ENCODE measurements around the gene PNPLA1.

The PNPLA1 gene

DNA sequence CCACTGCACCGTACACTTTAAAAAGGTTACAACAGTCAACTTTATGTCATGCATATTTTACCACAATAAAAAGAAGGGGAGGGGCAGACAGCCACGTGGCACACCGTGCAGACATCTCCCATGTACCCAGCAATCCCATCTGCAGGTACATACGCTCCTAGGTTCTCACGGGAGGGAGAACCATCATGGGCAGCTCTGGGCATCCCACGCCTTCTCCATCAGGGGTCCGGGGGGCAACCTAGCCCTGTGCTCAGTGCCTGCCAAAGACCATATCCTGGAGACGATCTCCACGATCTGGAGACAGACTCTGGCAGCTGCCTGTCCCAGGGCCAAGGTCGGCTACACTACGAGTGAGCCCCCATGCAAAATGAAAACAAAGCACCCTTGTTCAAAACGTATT is 69.3 kb downstream of the PNPLA1 start:
- ATAC-seq: no peak
- TF ChIP-seq, protein P1, sequence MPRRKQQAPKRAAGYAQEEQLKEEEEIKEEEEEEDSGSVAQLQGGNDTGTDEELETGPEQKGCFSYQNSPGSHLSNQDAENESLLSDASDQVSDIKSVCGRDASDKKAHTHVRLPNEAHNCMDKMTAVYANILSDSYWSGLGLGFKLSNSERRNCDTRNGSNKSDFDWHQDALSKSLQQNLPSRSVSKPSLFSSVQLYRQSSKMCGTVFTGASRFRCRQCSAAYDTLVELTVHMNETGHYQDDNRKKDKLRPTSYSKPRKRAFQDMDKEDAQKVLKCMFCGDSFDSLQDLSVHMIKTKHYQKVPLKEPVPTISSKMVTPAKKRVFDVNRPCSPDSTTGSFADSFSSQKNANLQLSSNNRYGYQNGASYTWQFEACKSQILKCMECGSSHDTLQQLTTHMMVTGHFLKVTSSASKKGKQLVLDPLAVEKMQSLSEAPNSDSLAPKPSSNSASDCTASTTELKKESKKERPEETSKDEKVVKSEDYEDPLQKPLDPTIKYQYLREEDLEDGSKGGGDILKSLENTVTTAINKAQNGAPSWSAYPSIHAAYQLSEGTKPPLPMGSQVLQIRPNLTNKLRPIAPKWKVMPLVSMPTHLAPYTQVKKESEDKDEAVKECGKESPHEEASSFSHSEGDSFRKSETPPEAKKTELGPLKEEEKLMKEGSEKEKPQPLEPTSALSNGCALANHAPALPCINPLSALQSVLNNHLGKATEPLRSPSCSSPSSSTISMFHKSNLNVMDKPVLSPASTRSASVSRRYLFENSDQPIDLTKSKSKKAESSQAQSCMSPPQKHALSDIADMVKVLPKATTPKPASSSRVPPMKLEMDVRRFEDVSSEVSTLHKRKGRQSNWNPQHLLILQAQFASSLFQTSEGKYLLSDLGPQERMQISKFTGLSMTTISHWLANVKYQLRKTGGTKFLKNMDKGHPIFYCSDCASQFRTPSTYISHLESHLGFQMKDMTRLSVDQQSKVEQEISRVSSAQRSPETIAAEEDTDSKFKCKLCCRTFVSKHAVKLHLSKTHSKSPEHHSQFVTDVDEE (CRISPR knock-in tag; IDR thresholded peaks at IDR 0.05): no peak
- TF ChIP-seq CSDC2 (CRISPR knock-in tag; IDR thresholded peaks at IDR 0.05): no peak
- TF ChIP-seq ZFP30 (CRISPR knock-in tag; IDR thresholded peaks at IDR 0.05): no peak
- TF ChIP-seq GLIS3 (CRISPR knock-in tag; IDR thresholded peaks at IDR 0.05): no peak
- TF ChIP-seq ZNF8 (CRISPR knock-in tag; IDR thresholded peaks at IDR 0.05): no peak
- TF ChIP-seq OSR1 (CRISPR knock-in tag; IDR thresholded peaks at IDR 0.05): no peak
- no peak for TF ChIP-seq TOX (CRISPR knock-in tag; IDR thresholded peaks at IDR 0.05; ENCODE audit: borderline replicate concordance)
- TF ChIP-seq ZNF70 (CRISPR knock-in tag; IDR thresholded peaks at IDR 0.05): no peak
- TF ChIP-seq ZFP3 (CRISPR knock-in tag; IDR thresholded peaks at IDR 0.05): no peak
- TF ChIP-seq ISL1 (CRISPR knock-in tag; IDR thresholded peaks at IDR 0.05): no peak
- no peak for TF ChIP-seq TCF4 (CRISPR knock-in tag; IDR thresholded peaks at IDR 0.05; ENCODE audit: borderline replicate concordance)
- TF ChIP-seq PPARA (CRISPR knock-in tag; IDR thresholded peaks at IDR 0.05; ENCODE audit: borderline replicate concordance): no peak
- no peak for TF ChIP-seq BACH2 (CRISPR knock-in tag; IDR thresholded peaks at IDR 0.05; ENCODE audit: borderline replicate concordance)
- TF ChIP-seq, protein P2, sequence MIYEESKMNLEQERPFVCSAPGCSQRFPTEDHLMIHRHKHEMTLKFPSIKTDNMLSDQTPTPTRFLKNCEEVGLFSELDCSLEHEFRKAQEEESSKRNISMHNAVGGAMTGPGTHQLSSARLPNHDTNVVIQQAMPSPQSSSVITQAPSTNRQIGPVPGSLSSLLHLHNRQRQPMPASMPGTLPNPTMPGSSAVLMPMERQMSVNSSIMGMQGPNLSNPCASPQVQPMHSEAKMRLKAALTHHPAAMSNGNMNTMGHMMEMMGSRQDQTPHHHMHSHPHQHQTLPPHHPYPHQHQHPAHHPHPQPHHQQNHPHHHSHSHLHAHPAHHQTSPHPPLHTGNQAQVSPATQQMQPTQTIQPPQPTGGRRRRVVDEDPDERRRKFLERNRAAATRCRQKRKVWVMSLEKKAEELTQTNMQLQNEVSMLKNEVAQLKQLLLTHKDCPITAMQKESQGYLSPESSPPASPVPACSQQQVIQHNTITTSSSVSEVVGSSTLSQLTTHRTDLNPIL (CRISPR knock-in tag; IDR thresholded peaks at IDR 0.05; ENCODE audit: low read depth): no peak
- no peak for TF ChIP-seq ZNF565 (CRISPR knock-in tag; conservative IDR thresholded peaks at IDR 0.05; ENCODE audit: low read depth)
- TF ChIP-seq RARB (CRISPR knock-in tag; IDR thresholded peaks at IDR 0.05): no peak

DNA sequence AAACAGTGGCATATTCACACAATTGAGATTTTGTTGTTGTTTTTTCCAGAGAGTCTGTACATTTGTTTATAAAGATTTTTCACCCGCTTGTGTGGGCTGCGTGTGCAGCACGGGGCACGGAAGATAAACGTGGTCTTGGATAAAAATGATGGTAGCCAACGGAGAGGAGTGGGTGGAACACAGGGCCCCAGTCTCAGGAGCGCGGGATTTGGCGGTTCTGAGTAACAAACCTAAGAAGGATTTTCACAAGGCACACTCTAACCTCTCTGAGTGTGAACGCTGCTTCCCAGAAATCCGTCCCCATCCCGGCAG is 70.4 kb downstream of the PNPLA1 start:
- no peak for TF ChIP-seq RARB (CRISPR knock-in tag; IDR thresholded peaks at IDR 0.05)
- no peak for TF ChIP-seq ARNTL (CRISPR knock-in tag; IDR thresholded peaks at IDR 0.05; ENCODE audit: borderline replicate concordance, low read depth)
- no peak for TF ChIP-seq TOX (CRISPR knock-in tag; IDR thresholded peaks at IDR 0.05; ENCODE audit: borderline replicate concordance)
- TF ChIP-seq, protein P2 (CRISPR knock-in tag; IDR thresholded peaks at IDR 0.05; ENCODE audit: low read depth): no peak
- no peak for TF ChIP-seq ZC3H10 (CRISPR knock-in tag; IDR thresholded peaks at IDR 0.05)
- TF ChIP-seq, protein P3, sequence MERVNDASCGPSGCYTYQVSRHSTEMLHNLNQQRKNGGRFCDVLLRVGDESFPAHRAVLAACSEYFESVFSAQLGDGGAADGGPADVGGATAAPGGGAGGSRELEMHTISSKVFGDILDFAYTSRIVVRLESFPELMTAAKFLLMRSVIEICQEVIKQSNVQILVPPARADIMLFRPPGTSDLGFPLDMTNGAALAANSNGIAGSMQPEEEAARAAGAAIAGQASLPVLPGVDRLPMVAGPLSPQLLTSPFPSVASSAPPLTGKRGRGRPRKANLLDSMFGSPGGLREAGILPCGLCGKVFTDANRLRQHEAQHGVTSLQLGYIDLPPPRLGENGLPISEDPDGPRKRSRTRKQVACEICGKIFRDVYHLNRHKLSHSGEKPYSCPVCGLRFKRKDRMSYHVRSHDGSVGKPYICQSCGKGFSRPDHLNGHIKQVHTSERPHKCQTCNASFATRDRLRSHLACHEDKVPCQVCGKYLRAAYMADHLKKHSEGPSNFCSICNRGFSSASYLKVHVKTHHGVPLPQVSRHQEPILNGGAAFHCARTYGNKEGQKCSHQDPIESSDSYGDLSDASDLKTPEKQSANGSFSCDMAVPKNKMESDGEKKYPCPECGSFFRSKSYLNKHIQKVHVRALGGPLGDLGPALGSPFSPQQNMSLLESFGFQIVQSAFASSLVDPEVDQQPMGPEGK (CRISPR knock-in tag; IDR thresholded peaks at IDR 0.05; ENCODE audit: borderline replicate concordance): no peak
- no peak for TF ChIP-seq PPARA (CRISPR knock-in tag; IDR thresholded peaks at IDR 0.05; ENCODE audit: borderline replicate concordance)
- no peak for TF ChIP-seq ESRRG (CRISPR knock-in tag; IDR thresholded peaks at IDR 0.05)
- TF ChIP-seq ISL1 (CRISPR knock-in tag; IDR thresholded peaks at IDR 0.05): no peak
- TF ChIP-seq, protein P4, sequence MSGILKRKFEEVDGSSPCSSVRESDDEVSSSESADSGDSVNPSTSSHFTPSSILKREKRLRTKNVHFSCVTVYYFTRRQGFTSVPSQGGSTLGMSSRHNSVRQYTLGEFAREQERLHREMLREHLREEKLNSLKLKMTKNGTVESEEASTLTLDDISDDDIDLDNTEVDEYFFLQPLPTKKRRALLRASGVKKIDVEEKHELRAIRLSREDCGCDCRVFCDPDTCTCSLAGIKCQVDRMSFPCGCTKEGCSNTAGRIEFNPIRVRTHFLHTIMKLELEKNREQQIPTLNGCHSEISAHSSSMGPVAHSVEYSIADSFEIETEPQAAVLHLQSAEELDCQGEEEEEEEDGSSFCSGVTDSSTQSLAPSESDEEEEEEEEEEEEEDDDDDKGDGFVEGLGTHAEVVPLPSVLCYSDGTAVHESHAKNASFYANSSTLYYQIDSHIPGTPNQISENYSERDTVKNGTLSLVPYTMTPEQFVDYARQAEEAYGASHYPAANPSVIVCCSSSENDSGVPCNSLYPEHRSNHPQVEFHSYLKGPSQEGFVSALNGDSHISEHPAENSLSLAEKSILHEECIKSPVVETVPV (CRISPR knock-in tag; IDR thresholded peaks at IDR 0.05): no peak
- no peak for TF ChIP-seq ZFP30 (CRISPR knock-in tag; IDR thresholded peaks at IDR 0.05)
- no peak for TF ChIP-seq SNAI2 (CRISPR knock-in tag; IDR thresholded peaks at IDR 0.05)
- TF ChIP-seq TCF4 (CRISPR knock-in tag; IDR thresholded peaks at IDR 0.05; ENCODE audit: borderline replicate concordance): no peak
- TF ChIP-seq ZNF8 (CRISPR knock-in tag; IDR thresholded peaks at IDR 0.05): no peak
- no peak for TF ChIP-seq BACH2 (CRISPR knock-in tag; IDR thresholded peaks at IDR 0.05; ENCODE audit: borderline replicate concordance)
- TF ChIP-seq ZFP3 (CRISPR knock-in tag; IDR thresholded peaks at IDR 0.05): no peak
- TF ChIP-seq OSR1 (CRISPR knock-in tag; IDR thresholded peaks at IDR 0.05): no peak
- ATAC-seq: no peak
